HepG2 (cell line): ENCODE data around the gene DDT. TPM values are rescaled to one million over a fixed set of nuclear protein-coding genes. Genes with fewer than 3 reads are reported as not detected.

Source experiments
- GMEB2 ChIP-seq: IDR thresholded peaks from 2 replicates; pipeline ENCODE4 v1.6.1; 2016; ENCODE audit warnings: missing biosample characterization, missing genetic modification reagents, low read depth
- GTF2F1 ChIP-seq: fragments of 150-350 bp; IDR thresholded peaks from 2 replicates; pipeline ENCODE4 v1.6.1; 2014; ENCODE audit warnings: low read length
- PATZ1 ChIP-seq: sonication (generic); formaldehyde crosslinking; IDR thresholded peaks from 2 replicates; pipeline ENCODE4 v1.4.0; 2020; ENCODE audit warnings: missing genetic modification reagents
- RAD51 ChIP-seq: fragments of 450-650 bp; IDR thresholded peaks from 2 replicates; pipeline ENCODE4 v1.6.1; 2016; ENCODE audit warnings: borderline replicate concordance
- polyA plus RNA-seq, 8 experiments: library from polyadenylated mRNA; depleted of rRNA in 3 of 8; stranded (reverse) in 7 of 8; unstranded in 1 of 8; fragments of >200 nt; fragmentation: Illumina TruSeq in 4 of 8; extraction: Trizol in 4 of 8; gene quantifications; 2 replicates each; pipeline versions ENCODE4 v1.2.1 to v1.2.3, GENCODE V29; 2011 to 2016; ENCODE audit warnings: low read depth in 4 of 8, missing spikeins in 1 of 8, mixed read lengths in 1 of 8; ENCODE audit not compliant: insufficient read depth in 1 of 8
- total RNA-seq, 5 experiments: library from RNA; depleted of rRNA; stranded (reverse); fragments of >200 nt; fragmentation: Illumina TruSeq; extraction: Trizol; gene quantifications; 2 replicates each; pipeline ENCODE4 v1.2.3, GENCODE V29; 2016; ENCODE audit warnings: low read depth in 1 of 5
- TF ChIP-seq, protein P1 (sequence below): sonication (generic); formaldehyde crosslinking; IDR thresholded peaks from 2 replicates; pipeline ENCODE4 v1.4.0; 2020; ENCODE audit warnings: missing genetic modification reagents, borderline replicate concordance

Gene DDT
- total and polyA plus RNA-seq, 2 of the 13 experiments (the other 11 are each of a cell fraction or from before 2014, with no cell fraction given): 143 to 181 TPM

DNA sequence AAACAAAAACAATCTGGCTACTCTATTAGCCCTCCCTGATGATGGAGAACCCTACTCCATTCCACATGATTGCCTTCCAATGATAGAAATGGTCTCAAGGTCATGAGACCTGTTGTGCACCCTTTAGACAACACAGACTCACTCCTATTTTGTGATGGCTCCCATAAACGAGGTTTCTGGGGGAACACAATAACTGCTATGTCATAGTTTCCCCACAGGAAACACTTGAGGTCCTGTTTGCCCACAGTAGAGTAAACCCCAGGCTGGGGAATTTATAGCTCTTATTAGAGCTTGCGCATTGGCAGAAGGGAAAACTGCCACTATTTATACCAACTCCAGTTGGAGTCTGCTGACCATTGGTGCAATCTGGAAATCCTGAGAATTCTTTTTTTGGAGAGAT is 51.3 kb downstream of the DDT start (continued):
- TF ChIP-seq GMEB2 (CRISPR knock-in tag) (no peak), RAD51 (no peak), GTF2F1 (no peak), PATZ1 (CRISPR knock-in tag) (no peak)
- TF ChIP-seq, protein P1, sequence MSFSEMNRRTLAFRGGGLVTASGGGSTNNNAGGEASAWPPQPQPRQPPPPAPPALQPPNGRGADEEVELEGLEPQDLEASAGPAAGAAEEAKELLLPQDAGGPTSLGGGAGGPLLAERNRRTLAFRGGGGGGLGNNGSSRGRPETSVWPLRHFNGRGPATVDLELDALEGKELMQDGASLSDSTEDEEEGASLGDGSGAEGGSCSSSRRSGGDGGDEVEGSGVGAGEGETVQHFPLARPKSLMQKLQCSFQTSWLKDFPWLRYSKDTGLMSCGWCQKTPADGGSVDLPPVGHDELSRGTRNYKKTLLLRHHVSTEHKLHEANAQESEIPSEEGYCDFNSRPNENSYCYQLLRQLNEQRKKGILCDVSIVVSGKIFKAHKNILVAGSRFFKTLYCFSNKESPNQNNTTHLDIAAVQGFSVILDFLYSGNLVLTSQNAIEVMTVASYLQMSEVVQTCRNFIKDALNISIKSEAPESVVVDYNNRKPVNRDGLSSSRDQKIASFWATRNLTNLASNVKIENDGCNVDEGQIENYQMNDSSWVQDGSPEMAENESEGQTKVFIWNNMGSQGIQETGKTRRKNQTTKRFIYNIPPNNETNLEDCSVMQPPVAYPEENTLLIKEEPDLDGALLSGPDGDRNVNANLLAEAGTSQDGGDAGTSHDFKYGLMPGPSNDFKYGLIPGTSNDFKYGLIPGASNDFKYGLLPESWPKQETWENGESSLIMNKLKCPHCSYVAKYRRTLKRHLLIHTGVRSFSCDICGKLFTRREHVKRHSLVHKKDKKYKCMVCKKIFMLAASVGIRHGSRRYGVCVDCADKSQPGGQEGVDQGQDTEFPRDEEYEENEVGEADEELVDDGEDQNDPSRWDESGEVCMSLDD (CRISPR knock-in tag): no peak
